Activated T-cell treated with anti-CD3 and anti-CD28 coated beads for 4 hours (primary cell): ENCODE results near the gene NPR1.
"Not testable (repeated sequence)": the region's sequence is repeated elsewhere in the genome, so short reads cannot be mapped to it uniquely, and the experiment has no call there.

Experiments
- DNase-seq: peaks from one replicate; pipeline ENCODE4 v3.0.0-alpha.2; 2020

NPR1 gene

GRCh38 chr1:153678519-153679336 is at the start of gene NPR1:
NPR1 (plus strand) TSS chr1:153678688; CDS start chr1:153679109, 421 bp downstream.
- no peak for DNase-seq

GRCh38 chr1:153629343-153629665 is 49.2 kb upstream of the NPR1 start:
- no peak for DNase-seq

GRCh38 chr1:153629971-153630370 is 48.5 kb upstream of the NPR1 start:
- no peak for DNase-seq

GRCh38 chr1:153630384-153630783 is 48.1 kb upstream of the NPR1 start:
- no peak for DNase-seq

- no peak for DNase-seq
These were observed 47.2 kb upstream of the NPR1 start for GRCh38 chr1:153631047-153632022.

GRCh38 chr1:153633161-153633753 is 45.2 kb upstream of the NPR1 start:
- no peak for DNase-seq

- peak; percentile 97 for DNase-seq
These were observed 44.5 kb upstream of the NPR1 start, which contains the start of gene CHTOP for GRCh38 chr1:153633754-153634665. CHTOP (plus strand) TSS chr1:153634066; CDS start chr1:153636589, 2,523 bp downstream.

- no peak for DNase-seq
These were observed 42.6 kb upstream of the NPR1 start for GRCh38 chr1:153635872-153636271.

GRCh38 chr1:153636312-153636711 is 42.2 kb upstream of the NPR1 start:
- no peak for DNase-seq

GRCh38 chr1:153638261-153638660 is 40.2 kb upstream of the NPR1 start:
- DNase-seq: no peak

- DNase-seq: no peak
These were observed 39.2 kb upstream of the NPR1 start for GRCh38 chr1:153639280-153639679.

- DNase-seq: not testable (repeated sequence)
These were observed 38.3 kb upstream of the NPR1 start for GRCh38 chr1:153640213-153640612.

GRCh38 chr1:153640861-153641260 is 37.6 kb upstream of the NPR1 start:
- no peak for DNase-seq

GRCh38 chr1:153642161-153642560 is 36.3 kb upstream of the NPR1 start:
- no peak for DNase-seq

GRCh38 chr1:153643100-153643499 is 35.4 kb upstream of the NPR1 start:
- no peak for DNase-seq

- no peak for DNase-seq
These were observed 34.7 kb upstream of the NPR1 start for GRCh38 chr1:153643816-153644215.

- DNase-seq: no peak
These were observed 31.7 kb upstream of the NPR1 start for GRCh38 chr1:153646672-153647345.

- no peak for DNase-seq
These were observed 31.2 kb upstream of the NPR1 start for GRCh38 chr1:153647346-153647714.

- DNase-seq: no peak
These were observed 30.4 kb upstream of the NPR1 start for GRCh38 chr1:153648000-153648643.

- DNase-seq: no peak
These were observed 29.2 kb upstream of the NPR1 start for GRCh38 chr1:153649137-153649862.

GRCh38 chr1:153649863-153650235 is 28.6 kb upstream of the NPR1 start:
- no peak for DNase-seq
